MM.1S (cell line): ENCODE results near the gene PCOLCE2.
"Not testable (repeated sequence)": the region's sequence is repeated elsewhere in the genome, so short reads cannot be mapped to it uniquely, and the experiment has no call there.

ENCODE experiments used
- EZH2 ChIP-seq: fragments of 300-600 bp; sonication (generic); optimal IDR thresholded peaks from 2 replicates; pipeline ENCODE3; 2017; ENCODE audit warnings: low read depth, mild to moderate bottlenecking, antibody characterized with exemption, low read length, mixed read lengths
- EZH2phosphoT487 ChIP-seq: fragments of 300-600 bp; sonication (generic); IDR thresholded peaks from 2 replicates; pipeline ENCODE4 v1.6.1; 2018; ENCODE audit warnings: antibody characterized with exemption, low read length
- TF ChIP-seq, protein P1 (sequence below): fragments of 300-600 bp; sonication (generic); IDR thresholded peaks from 2 replicates; pipeline ENCODE4 v1.5.1; 2016; ENCODE audit warnings: antibody characterized with exemption, low read length, mixed read lengths

DNA sequence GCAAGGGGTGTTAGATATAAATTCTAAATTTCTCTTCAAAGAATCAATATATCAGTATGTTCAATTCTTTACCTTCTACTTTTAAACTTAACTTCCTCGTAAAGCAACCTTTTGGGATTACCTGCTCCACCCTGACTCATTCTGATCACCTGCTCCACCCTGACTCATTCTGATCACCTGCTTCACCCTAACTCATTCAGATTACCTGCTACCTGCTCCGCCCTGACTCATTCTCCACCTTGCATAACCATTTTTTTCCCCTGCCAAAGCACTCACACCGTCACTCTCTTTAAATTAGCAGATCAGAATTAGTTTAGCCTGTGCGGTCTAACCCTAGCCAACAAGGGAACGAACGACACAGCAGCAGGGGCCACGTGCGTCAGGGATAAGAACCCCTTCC, 20.5 kb downstream of the PCOLCE2 start:
- not testable (repeated sequence) for TF ChIP-seq EZH2phosphoT487, EZH2
- TF ChIP-seq, protein P1, sequence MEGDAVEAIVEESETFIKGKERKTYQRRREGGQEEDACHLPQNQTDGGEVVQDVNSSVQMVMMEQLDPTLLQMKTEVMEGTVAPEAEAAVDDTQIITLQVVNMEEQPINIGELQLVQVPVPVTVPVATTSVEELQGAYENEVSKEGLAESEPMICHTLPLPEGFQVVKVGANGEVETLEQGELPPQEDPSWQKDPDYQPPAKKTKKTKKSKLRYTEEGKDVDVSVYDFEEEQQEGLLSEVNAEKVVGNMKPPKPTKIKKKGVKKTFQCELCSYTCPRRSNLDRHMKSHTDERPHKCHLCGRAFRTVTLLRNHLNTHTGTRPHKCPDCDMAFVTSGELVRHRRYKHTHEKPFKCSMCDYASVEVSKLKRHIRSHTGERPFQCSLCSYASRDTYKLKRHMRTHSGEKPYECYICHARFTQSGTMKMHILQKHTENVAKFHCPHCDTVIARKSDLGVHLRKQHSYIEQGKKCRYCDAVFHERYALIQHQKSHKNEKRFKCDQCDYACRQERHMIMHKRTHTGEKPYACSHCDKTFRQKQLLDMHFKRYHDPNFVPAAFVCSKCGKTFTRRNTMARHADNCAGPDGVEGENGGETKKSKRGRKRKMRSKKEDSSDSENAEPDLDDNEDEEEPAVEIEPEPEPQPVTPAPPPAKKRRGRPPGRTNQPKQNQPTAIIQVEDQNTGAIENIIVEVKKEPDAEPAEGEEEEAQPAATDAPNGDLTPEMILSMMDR, result not testable (repeated sequence)
